BJ (cell line): Measurements from ENCODE around the gene FAF2. TPM values are rescaled to one million over a fixed set of nuclear protein-coding genes. Genes with fewer than 3 reads are reported as not detected.

Experiments used
- CTCF ChIA-PET: fragments of 350-600 bp; formaldehyde crosslinking; extraction: SDS; loops from one replicate; lab custom pipeline; 2021; ENCODE audit warnings: antibody characterized with exemption, inconsistent platforms; lab: Yijun Ruan, JAX
- POLR2A ChIA-PET: fragments of 300-600 bp; sonication (Branson Sonifier 250); formaldehyde crosslinking; extraction: SDS; loops from one replicate; lab custom pipeline; 2021; ENCODE audit warnings: antibody characterized with exemption; lab: Charles Lee
- DNase-seq: peaks from one replicate; pipeline ENCODE4 v3.0.0-alpha.2; 2011; ENCODE audit warnings: low read depth
- H3K27me3 ChIP-seq: 2 replicates; pipeline ENCODE4 v1.6.0; 2011; ENCODE audit warnings: low read length; ENCODE audit not compliant: control insufficient read depth, insufficient read depth
- H3K36me3 ChIP-seq: 2 replicates; pipeline ENCODE4 v1.5.1; 2011; ENCODE audit warnings: low read length; ENCODE audit not compliant: control insufficient read depth, insufficient read depth
- H3K4me3 ChIP-seq: 2 replicates; pipeline ENCODE4 v1.5.1; 2011; ENCODE audit warnings: low read depth, mild to moderate bottlenecking, control low read depth, low read length
- CTCF ChIP-seq: IDR thresholded peaks from 2 replicates; pipeline ENCODE4 v1.5.1; 2011; ENCODE audit warnings: low read depth, mild to moderate bottlenecking, control low read depth, inconsistent platforms, low read length, moderate library complexity; ENCODE audit not compliant: insufficient read depth
- polyA plus RNA-seq: library from polyadenylated mRNA; depleted of rRNA; stranded (reverse); fragments of >200 nt; gene quantifications from 2 replicates; pipeline ENCODE4 v1.2.3, GENCODE V29; 2011

The FAF2 gene
- polyA plus RNA-seq, 1 experiment: 36.9 TPM

DNA sequence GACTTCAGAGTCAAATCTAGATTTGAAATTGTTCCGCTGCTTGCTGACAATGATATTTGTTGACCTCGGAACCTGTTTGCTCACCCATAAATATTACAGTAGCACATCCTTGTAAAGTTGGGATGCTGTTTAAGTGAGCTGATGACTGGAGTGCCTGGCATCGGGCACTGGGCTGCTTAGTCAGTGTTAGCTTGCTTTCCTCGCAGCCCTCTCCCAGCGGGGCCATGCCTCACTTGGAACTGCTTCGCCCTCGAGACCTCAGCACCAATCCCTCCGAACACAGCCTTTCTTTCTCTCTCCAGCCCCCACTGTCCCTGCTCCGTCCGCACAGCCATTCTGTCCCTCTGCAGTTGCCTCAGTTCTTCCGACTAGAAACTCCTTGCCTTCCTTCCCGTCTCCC, 65.6 kb downstream of the FAF2 start:
- POLR2A ChIA-PET: no interaction called here
- Histone ChIP-seq H3K4me3 (no peak overlapping the region), H3K36me3 (no peaks in the 10 kb centered on the region), H3K27me3 (no peaks in the 10 kb centered on the region)
- CTCF ChIA-PET: no interaction called here
- no peak for DNase-seq
- TF ChIP-seq CTCF: no peak

GRCh38 chr5:176514244-176514950, 66.2 kb downstream of the FAF2 start:
- POLR2A ChIA-PET: no interaction called here
- DNase-seq: no peak
- no peaks in the 10 kb centered on the region for H3K27me3 ChIP-seq
- CTCF ChIA-PET: no interaction called here
- H3K4me3 ChIP-seq: no peak overlapping the region
- H3K36me3 ChIP-seq: no peaks in the 10 kb centered on the region
- TF ChIP-seq CTCF: no peak

DNA sequence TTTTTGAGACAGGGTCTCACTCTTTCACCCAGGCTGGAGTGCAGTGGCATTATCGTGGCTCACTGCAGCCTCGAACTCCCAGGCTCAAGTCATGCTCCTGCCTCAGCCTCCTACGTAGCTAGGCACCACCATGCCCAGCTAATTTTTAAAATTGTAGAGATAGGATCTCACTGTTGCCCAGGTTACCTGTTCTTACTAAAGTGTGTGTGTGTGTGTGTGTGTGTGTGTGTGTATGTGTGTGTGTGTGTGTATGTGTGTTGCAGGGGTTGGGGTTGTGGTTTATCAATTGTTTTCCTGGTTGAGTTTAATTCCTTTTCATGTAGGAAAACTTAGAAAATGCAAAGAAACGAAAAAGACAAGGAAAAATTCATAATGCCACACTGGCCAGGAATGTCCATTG, 67.2 kb downstream of the FAF2 start:
- Histone ChIP-seq H3K36me3 (no peaks in the 10 kb centered on the region), H3K4me3 (no peak overlapping the region), H3K27me3 (no peaks in the 10 kb centered on the region)
- POLR2A ChIA-PET: no interaction called here
- no peak for TF ChIP-seq CTCF
- CTCF ChIA-PET: no interaction called here
- DNase-seq: no peak

DNA sequence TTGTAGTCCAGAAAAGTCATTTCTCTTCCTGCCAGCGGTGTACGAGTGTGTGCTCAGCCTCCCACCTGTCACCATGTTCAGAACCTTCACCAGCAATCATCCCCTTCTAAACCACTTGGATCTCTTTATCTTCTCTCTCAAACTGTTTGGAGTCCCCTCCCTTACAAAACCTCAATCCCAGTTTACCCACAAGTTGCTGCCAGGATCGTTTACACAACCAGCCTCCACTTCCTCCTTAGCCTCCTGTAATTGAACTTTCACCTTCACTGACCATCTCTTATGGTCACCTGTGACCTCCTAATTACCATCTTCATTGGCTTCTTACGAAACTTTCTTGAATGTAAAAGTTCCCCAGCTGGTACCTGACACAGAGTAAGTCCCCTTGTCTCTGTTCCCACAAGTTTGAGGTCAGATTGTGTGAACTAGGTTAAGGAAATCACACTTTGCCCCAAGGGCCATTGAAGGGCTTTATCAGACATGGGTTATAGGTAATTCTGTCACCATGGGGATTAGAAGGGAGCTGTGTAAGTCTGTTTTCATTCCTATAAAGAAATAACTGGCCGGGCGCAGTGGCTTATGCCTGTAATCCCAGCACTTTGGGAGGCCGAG, 69.0 kb downstream of the FAF2 start:
- no peak for DNase-seq
- TF ChIP-seq CTCF: no peak
- Histone ChIP-seq H3K36me3 (no peaks in the 10 kb centered on the region), H3K4me3 (no peak overlapping the region), H3K27me3 (no peaks in the 10 kb centered on the region)
- POLR2A ChIA-PET: no interaction called here
- CTCF ChIA-PET: interaction anchor here (1.4 kb wide), 1 partner anchor 69 kb away, joined by 3 read pairs; no protein-coding TSS in a partner anchor

DNA sequence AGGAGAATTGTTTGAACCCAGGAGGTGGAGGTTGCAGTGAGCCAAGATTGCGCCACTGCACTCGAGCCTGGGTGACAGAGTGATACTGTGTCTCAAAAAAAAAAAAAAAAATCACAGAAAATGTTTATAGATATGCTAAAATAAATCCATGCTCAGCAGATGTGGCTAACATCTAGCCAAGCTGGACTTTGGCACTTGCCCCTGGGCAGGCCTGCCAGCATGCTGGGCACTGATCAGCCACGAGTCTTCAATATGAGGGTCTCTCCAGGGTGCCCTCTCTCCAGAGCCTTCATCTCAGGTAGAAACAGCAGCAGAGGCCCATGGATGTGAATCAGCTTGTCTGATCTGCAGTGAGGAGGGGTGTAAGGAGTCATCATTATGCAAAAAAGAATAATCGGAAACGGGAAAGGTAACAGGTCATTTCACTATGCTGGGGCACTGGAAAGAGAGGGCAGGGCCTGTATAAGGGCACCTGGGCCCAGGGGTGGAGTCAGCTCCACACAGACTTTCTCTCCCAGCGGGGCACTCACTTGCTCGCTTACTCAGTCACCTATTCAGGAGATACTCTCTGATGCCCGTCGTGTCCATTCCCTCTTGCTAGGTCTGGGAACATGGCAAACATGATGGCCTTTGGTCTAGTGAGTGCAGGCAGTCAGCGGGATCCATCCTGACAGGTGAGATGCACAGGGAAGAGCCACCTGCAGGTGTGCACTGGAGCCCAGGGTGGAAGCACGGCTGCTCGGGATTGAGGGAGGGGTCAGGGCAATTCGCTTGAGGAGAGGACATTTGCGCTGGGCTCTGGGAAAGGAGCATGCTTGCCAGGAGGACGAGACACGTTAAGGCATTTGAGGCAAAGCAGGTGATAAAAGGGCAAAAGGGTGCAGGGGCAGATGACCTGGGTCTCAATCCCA, 71.9 kb downstream of the FAF2 start:
- Histone ChIP-seq H3K4me3 (no peak overlapping the region), H3K27me3 (no peaks in the 10 kb centered on the region), H3K36me3 (no peaks in the 10 kb centered on the region)
- no peak for TF ChIP-seq CTCF
- no peak for DNase-seq
- POLR2A ChIA-PET: no interaction called here
- CTCF ChIA-PET: interaction anchor here (0.9 kb wide), 1 partner anchor 9 kb away, joined by 3 read pairs; no protein-coding TSS in a partner anchor
